GM18502 (cell line): ENCODE results near the gene HMMR.
"Not testable (repeated sequence)": the region's sequence is repeated elsewhere in the genome, so short reads cannot be mapped to it uniquely, and the experiment has no call there.

Source experiments
- ATAC-seq: cut with Tn5 transposase; IDR thresholded peaks from one replicate; pipeline ENCODE4 v1.9.1; 2021; ENCODE audit warnings: mild to moderate bottlenecking; ENCODE audit not compliant: unreplicated experiment, poor library complexity

The HMMR gene, protein sequence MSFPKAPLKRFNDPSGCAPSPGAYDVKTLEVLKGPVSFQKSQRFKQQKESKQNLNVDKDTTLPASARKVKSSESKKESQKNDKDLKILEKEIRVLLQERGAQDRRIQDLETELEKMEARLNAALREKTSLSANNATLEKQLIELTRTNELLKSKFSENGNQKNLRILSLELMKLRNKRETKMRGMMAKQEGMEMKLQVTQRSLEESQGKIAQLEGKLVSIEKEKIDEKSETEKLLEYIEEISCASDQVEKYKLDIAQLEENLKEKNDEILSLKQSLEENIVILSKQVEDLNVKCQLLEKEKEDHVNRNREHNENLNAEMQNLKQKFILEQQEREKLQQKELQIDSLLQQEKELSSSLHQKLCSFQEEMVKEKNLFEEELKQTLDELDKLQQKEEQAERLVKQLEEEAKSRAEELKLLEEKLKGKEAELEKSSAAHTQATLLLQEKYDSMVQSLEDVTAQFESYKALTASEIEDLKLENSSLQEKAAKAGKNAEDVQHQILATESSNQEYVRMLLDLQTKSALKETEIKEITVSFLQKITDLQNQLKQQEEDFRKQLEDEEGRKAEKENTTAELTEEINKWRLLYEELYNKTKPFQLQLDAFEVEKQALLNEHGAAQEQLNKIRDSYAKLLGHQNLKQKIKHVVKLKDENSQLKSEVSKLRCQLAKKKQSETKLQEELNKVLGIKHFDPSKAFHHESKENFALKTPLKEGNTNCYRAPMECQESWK

DNA sequence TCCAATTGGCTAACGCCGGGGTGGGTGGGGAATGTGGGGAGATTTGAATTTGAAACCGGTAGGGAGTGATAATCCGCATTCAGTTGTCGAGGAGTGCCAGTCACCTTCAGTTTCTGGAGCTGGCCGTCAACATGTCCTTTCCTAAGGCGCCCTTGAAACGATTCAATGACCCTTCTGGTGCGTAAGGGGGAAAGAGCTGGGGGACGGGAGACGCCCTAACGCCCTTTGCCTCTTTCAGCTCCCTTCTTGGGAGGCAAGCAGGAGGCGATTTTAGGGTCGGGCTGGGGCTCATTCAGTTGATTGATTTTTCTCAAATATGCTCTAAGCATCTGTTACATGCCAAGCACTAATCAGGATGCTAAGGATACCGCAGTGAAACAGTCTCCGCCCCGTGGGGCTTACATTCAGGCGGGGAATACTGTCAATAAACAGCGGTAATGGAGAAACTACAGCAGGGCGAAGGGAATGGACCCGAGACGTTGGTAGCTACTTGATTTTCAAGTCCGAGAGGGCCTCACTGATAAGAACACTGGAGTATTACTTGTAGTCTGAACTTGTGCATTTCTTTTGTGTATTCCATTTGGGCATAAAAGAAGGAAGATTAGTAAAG lies at the start of gene HMMR:
TSS of gene HMMR (plus strand) at position 71 of the 610 bp plus-strand sequence. CDS start at position 132, 61 bp downstream.
- peak; percentile 0 for ATAC-seq

DNA sequence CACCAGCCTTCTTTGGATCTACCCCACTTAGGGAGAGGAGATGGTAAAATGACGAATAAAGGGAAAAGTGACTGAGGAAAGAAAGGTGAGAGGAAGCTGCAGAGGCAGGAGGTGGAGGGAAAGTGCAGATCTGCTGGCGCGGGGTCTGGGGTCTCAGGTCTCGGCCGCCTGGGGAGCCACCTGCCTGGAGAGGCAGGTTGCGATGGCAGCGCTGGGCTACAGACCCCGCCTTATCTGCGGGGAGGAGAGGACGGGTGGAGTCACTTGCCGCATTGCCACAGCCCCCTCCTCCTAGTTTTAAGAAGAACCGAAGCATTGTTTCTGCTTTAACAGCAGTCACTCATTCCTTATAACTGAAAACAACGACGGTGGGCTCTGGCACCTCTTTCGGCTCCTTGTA lies 44.8 kb upstream of the HMMR start:
- not testable (repeated sequence) for ATAC-seq

DNA sequence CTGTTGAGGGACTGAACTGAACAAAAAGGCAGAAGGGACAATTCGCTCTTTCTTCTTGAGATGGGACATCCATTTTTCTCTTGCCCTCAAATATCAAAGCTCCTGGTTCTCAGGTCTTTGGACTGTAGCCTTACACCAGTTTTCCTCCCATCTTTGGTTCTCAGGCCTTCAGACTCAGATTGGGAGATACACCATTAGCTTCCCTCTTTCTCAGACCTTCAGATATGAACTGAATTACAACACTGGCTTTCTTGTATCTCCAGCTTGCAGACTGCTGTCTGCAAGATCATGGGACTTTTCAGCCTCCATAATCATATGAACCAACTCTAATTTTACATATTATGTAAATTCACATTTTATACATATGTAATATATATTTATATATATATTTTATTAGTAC lies 35.6 kb upstream of the HMMR start:
- no peak for ATAC-seq

DNA sequence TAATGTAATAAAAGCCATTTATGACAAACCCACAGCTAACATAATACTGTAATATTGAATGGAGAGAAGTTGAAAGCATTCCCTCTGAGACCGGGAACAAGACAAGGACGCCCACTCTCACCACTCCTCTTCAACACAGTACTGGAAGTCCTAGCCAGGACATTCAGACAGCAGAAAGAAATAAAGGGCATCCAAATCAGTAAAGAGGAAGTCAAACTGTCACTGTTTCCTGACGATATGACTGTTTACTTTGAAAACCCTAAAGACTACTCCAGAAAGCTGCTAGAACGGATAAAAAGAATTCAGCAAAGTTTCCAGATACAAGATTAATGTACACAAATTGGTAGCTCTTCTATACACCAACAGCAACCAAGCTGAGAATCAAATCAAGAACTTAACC lies 34.3 kb upstream of the HMMR start:
- not testable (repeated sequence) for ATAC-seq

DNA sequence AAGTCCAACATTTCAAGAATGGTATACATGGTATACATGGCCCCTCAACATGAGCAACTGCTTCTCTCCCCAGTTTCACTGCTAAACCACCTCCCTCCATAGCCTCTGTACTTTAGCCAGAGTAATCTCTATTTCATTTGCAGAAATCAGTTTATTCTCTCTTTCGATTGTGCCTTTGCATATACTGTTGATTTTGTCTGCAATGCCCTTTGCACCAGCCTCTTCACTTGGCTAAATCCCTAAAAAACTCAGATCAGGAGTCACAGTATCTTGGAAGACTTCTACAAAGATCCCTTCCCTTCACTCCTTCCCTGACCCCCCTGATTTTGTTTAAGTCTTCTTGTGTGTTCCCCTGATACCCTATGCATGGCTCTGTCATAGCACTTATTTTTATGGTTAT lies 27.9 kb upstream of the HMMR start:
- ATAC-seq = no peak

- no peak for ATAC-seq
Observed at GRCh38 chr5:163433271-163433670, 27.2 kb upstream of the HMMR start.

GRCh38 chr5:163434401-163434866 lies 26.0 kb upstream of the HMMR start:
- ATAC-seq = no peak

- ATAC-seq = no peak
Observed at GRCh38 chr5:163436515-163436914, 23.9 kb upstream of the HMMR start.

DNA sequence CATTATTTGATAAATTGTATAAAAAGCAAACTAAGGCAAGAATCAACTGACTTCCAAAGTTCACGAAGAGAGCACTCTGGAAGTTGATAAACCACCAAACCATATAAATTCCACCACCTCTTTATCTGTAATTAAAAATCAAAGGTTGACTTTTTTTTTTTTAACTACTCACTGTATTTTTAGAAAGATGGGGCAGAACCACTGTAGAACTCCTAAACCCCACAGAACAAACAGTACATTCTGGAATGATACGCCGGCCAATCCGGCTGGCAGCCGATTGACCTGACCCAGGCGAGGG lies 23.5 kb upstream of the HMMR start:
- ATAC-seq = no peak

GRCh38 chr5:163437309-163438182 lies 22.9 kb upstream of the HMMR start, which contains the start of gene CCNG1:
TSS of gene CCNG1 (plus strand) at chr5:163437595. CDS start at chr5:163439257, 1,662 bp downstream.
- peak; percentile 96 for ATAC-seq

- ATAC-seq = peak; percentile 13
Observed at GRCh38 chr5:163439092-163439425, 21.4 kb upstream of the HMMR start.

GRCh38 chr5:163440954-163441353 lies 19.5 kb upstream of the HMMR start:
- ATAC-seq = no peak

GRCh38 chr5:163444526-163444925 lies 15.9 kb upstream of the HMMR start:
- no peak for ATAC-seq

GRCh38 chr5:163445345-163445744 lies 15.1 kb upstream of the HMMR start:
- no peak for ATAC-seq

- no peak for ATAC-seq
Observed at GRCh38 chr5:163447191-163447590, 13.2 kb upstream of the HMMR start.

- ATAC-seq = no peak
Observed at GRCh38 chr5:163447875-163448274, 12.6 kb upstream of the HMMR start.

GRCh38 chr5:163448491-163448890 lies 11.9 kb upstream of the HMMR start:
- no peak for ATAC-seq

DNA sequence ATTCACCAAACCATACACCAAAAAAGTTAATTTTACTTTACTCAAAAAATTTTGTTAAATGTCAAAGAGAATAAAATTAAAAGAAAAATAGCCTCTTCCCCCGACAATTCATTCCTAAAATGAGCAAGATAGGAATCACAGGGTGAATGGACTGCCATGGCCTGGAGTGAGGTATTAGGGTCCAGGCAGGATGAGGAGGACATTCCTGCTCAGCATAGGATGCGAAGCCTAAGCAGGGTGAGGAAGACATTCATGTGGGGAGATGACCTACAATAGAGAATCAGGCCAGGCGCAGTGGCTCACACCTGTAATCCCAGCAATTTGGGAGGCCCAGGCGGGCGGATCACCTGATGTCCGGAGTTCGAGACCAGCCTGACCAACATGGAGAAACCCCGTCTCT lies 8.9 kb upstream of the HMMR start:
- ATAC-seq = no peak

GRCh38 chr5:163453705-163454104 lies 6.7 kb upstream of the HMMR start:
- ATAC-seq = no peak

DNA sequence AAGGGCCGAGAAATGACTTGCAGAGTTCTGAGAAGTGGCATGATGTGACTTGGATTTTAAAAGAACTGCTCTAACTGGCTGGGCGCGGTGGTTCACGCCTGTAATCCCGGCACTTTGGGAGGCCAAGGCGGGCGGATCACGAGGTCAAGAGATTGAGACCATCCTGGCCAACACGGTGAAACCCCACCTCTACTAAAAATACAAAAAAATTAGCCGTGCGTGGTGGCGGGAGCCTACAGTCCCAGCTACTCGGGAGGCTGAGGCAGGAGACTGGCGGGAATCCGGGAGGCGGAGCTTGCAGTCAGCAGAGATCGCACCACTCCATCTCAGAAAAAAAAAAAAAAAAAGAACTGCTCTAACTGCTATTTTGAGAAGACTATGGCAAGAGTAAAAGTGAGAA lies 5.0 kb upstream of the HMMR start:
- ATAC-seq = not testable (repeated sequence)
